Kidney epithelial cell (primary cell): Measurements from ENCODE around the gene SPATA2. TPM values are rescaled to one million over a fixed set of nuclear protein-coding genes. Genes with fewer than 3 reads are reported as not detected.

Source experiments
- DNase-seq: peaks from one replicate; pipeline ENCODE4 v3.0.0-alpha.2; 2010; ENCODE audit warnings: low read depth
- H3K27me3 ChIP-seq: 2 replicates; pipeline ENCODE4 v1.6.0; 2011; ENCODE audit warnings: low read length; ENCODE audit not compliant: control insufficient read depth, insufficient read depth
- H3K36me3 ChIP-seq: 2 replicates; pipeline ENCODE4 v1.5.1; 2011; ENCODE audit warnings: low read length; ENCODE audit not compliant: control insufficient read depth, insufficient read depth
- H3K4me3 ChIP-seq: 2 replicates; pipeline ENCODE4 v1.5.1; 2011; ENCODE audit warnings: low read depth, mild to moderate bottlenecking, control low read depth, low read length
- CTCF ChIP-seq: IDR thresholded peaks from 2 replicates; pipeline ENCODE4 v1.5.1; 2011; ENCODE audit warnings: mild to moderate bottlenecking, moderate library complexity, low read length, control low read depth, inconsistent platforms; ENCODE audit not compliant: insufficient read depth, poor library complexity, severe bottlenecking
- total RNA-seq: library from RNA; depleted of rRNA; stranded (reverse); fragments of >200 nt; gene quantifications from 2 replicates; pipeline ENCODE4 v1.2.3, GENCODE V29; 2015

Gene SPATA2
- total RNA-seq, 1 donor from 2014 or later: 3.9 TPM

DNA sequence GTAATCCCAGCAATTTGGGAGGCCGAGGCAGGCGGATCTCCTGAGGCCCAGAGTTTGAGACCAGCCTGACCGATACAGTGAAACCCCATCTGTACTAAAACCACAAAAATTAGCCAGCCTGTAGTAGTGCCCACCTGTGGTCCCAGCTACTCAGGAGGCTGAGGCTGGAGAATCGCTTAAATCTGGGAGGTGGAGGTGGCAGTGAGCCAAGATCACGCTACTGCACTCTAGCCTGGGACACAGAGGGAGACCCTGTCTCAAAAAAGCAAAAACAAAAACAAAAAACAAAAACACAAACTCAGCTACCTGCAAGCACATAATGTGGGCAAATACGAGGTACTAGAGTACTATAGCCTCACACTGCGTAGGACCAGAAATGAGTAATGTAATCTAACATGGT is 3.7 kb upstream of the SPATA2 start:
- H3K27me3 ChIP-seq: no peaks in the 10 kb centered on the region
- H3K4me3 ChIP-seq: no peak overlapping the region
- no peaks in the 10 kb centered on the region for H3K36me3 ChIP-seq
- no peak for TF ChIP-seq CTCF
- no peak for DNase-seq

GRCh38 chr20:49918446-49918845 is 3.1 kb upstream of the SPATA2 start:
- no peaks in the 10 kb centered on the region for H3K27me3 ChIP-seq
- H3K4me3 ChIP-seq: no peak overlapping the region
- no peak for TF ChIP-seq CTCF
- DNase-seq: no peak
- H3K36me3 ChIP-seq: no peaks in the 10 kb centered on the region

GRCh38 chr20:49916146-49917002 is 1.0 kb upstream of the SPATA2 start:
- no peak for TF ChIP-seq CTCF
- Histone ChIP-seq H3K27me3 (no peaks in the 10 kb centered on the region), H3K4me3 (peak overlapping the region; percentile 93), H3K36me3 (no peaks in the 10 kb centered on the region)
- peak; percentile 45 for DNase-seq

DNA sequence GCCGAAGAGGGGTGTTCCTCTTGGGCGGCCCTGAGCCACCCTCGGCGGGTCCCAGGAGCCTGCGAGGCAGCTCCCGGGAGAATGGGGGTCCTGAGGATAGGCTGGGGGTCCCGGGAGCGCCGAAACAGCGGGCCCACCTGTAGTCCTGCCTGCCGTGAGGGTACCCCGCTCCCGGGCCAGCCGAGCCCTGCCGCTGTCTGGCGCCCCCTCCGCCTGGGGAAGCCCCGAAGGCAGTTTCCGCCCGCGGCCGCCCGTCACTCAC is 280 bp downstream of the SPATA2 start:
- DNase-seq: no peak
- TF ChIP-seq CTCF: no peak
- Histone ChIP-seq H3K27me3 (no peaks in the 10 kb centered on the region), H3K4me3 (peak overlapping the region; percentile 93), H3K36me3 (no peaks in the 10 kb centered on the region)

GRCh38 chr20:49914310-49915117 is 815 bp downstream of the SPATA2 start:
- no peaks in the 10 kb centered on the region for H3K36me3 ChIP-seq
- no peaks in the 10 kb centered on the region for H3K27me3 ChIP-seq
- no peak for DNase-seq
- peak overlapping the region; percentile 93 for H3K4me3 ChIP-seq
- TF ChIP-seq CTCF: peak; percentile 15
